PC-9 (cell line): ENCODE measurements around the gene CDCA7.

Source experiments
- CTCF ChIP-seq: fragments of 200-600 bp; sonication (generic); conservative IDR thresholded peaks from 2 replicates; pipeline ENCODE4 v1.6.1; 2017; ENCODE audit warnings: mixed run types, antibody characterized with exemption, mild to moderate bottlenecking, moderate library complexity
- EZH2 ChIP-seq: fragments of 200-600 bp; sonication (generic); IDR thresholded peaks from 2 replicates; pipeline ENCODE4 v1.8.0; 2017; ENCODE audit warnings: antibody characterized with exemption, low read depth

GRCh38 chr2:173357346-173357745 lies 2.7 kb downstream of the CDCA7 start:
- TF ChIP-seq CTCF (no peak), EZH2 (no peak)
